Neural progenitor cell (in vitro differentiated cells): ENCODE data around the gene ACTL7A. TPM values are rescaled to one million over a fixed set of nuclear protein-coding genes. Genes with fewer than 3 reads are reported as not detected.

Experiments used
- DNase-seq: peaks from one replicate; pipeline ENCODE4 v3.0.0-alpha.2; 2016; ENCODE audit warnings: low spot score
- H2AFZ ChIP-seq: fragments of 200-600 bp; sonication (generic); replicated peaks from 2 replicates; pipeline ENCODE4 v1.6.1; 2016; ENCODE audit warnings: antibody characterized with exemption
- H3F3A ChIP-seq: fragments of 200-600 bp; sonication (generic); 2 replicates; pipeline ENCODE4 v1.6.1; 2016; ENCODE audit warnings: antibody characterized with exemption, low read depth
- H3K27ac ChIP-seq: fragments of 200-600 bp; sonication (generic); 2 replicates; pipeline ENCODE4 v1.5.1; 2016; ENCODE audit warnings: mild to moderate bottlenecking
- H3K27me3 ChIP-seq: fragments of 200-600 bp; sonication (generic); 2 replicates; pipeline ENCODE4 v1.6.1; 2016; ENCODE audit warnings: mild to moderate bottlenecking, moderate library complexity
- H3K36me3 ChIP-seq: fragments of 200-600 bp; sonication (generic); 2 replicates; pipeline ENCODE4 v1.5.1; 2016
- H3K4me1 ChIP-seq: fragments of 200-600 bp; sonication (generic); 2 replicates; pipeline ENCODE4 v1.6.1; 2016; ENCODE audit warnings: mixed run types
- H3K4me2 ChIP-seq: fragments of 200-600 bp; sonication (generic); 2 replicates; pipeline ENCODE4 v1.6.1; 2016
- H3K4me3 ChIP-seq: fragments of 200-600 bp; sonication (generic); 2 replicates; pipeline ENCODE4 v1.5.1; 2016
- H3K79me2 ChIP-seq: fragments of 200-600 bp; sonication (generic); 2 replicates; pipeline ENCODE4 v1.6.1; 2016; ENCODE audit warnings: low read depth
- H3K9ac ChIP-seq: fragments of 200-600 bp; sonication (generic); 2 replicates; pipeline ENCODE4 v1.6.1; 2016
- H3K9me3 ChIP-seq: fragments of 200-600 bp; sonication (generic); 2 replicates; pipeline ENCODE4 v1.5.1; 2016; ENCODE audit warnings: low read depth
- H4K20me1 ChIP-seq: fragments of 200-600 bp; sonication (generic); 2 replicates; pipeline ENCODE4 v1.6.1; 2016; ENCODE audit warnings: low read depth
- H3K27ac Mint-ChIP-seq: 3 replicates; pipeline ENCODE4 v1.8.0; 2021; ENCODE audit warnings: mixed read lengths
- H3K27me3 Mint-ChIP-seq: 2 replicates; pipeline ENCODE4 v1.8.0; 2022; ENCODE audit warnings: low read depth, mild to moderate bottlenecking, inconsistent platforms, moderate library complexity, mixed read lengths; ENCODE audit not compliant: insufficient read depth
- H3K36me3 Mint-ChIP-seq: 3 replicates; pipeline ENCODE4 v1.8.0; 2021; ENCODE audit warnings: mixed read lengths
- H3K4me1 Mint-ChIP-seq: 3 replicates; pipeline ENCODE4 v1.8.0; 2021; ENCODE audit warnings: mixed read lengths
- H3K4me3 Mint-ChIP-seq: 3 replicates; pipeline ENCODE4 v1.8.0; 2021; ENCODE audit warnings: mild to moderate bottlenecking, moderate library complexity, mixed read lengths
- H3K9me3 Mint-ChIP-seq: 3 replicates; pipeline ENCODE4 v1.8.0; 2020; ENCODE audit warnings: mixed read lengths
- CTCF ChIP-seq: fragments of 200-600 bp; sonication (generic); IDR thresholded peaks from 2 replicates; pipeline ENCODE4 v1.5.1; 2017; ENCODE audit warnings: antibody characterized with exemption, mild to moderate bottlenecking
- EZH2 ChIP-seq: fragments of 200-600 bp; sonication (generic); IDR thresholded peaks from 2 replicates; pipeline ENCODE4 v1.6.1; 2017; ENCODE audit warnings: antibody characterized with exemption, mild to moderate bottlenecking, moderate library complexity
- EZH2phosphoT487 ChIP-seq: fragments of 200-600 bp; sonication (generic); IDR thresholded peaks from 2 replicates; pipeline ENCODE4 v1.6.1; 2017; ENCODE audit warnings: antibody characterized with exemption
- total RNA-seq: library from RNA; depleted of rRNA; stranded (reverse); fragments of >200 nt; gene quantifications from 2 replicates; pipeline ENCODE4 v1.2.3, GENCODE V29; 2015; ENCODE audit warnings: low replicate concordance

The ACTL7A gene
- total RNA-seq, 1 donor from 2014 or later: not detected

DNA sequence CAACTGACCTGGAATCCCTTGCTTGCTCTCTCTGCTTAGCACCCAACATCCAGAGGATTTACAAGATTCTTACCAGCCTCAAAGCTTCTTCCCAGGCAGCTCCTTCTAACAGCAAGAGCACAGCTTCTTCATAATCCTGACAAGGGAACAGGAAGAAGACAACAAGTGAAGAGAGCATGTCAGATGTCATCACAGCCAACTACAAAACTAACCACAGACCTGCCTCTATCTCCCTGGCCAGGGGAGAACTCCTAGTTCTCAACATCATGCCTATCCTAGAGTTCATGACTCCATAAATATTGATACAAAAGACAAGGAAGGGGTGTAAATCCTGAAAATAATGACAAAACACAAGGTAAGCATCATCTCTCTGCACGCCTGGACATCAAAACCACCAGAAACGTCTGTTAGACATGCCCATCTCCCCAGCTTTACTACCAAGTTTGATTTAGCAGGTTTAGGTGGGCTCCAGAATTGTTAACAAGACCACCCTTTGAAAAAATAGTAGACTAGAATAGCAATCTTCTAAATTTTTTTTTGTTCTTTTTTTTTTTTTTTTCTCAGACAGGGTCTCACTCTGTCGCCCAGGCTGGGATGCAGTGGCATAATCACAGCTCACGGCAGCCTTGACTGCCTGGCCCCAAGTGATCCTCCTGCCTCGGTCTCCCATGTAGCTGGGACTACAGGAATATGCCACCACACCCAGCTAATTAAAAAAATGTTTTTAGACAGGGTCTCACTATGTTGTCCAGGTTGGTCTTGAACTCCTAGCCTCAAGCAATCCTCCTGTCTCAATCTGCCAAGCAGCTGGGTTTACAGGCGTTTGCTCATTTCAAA is 20.2 kb downstream of the ACTL7A start:
- no peak overlapping the region for H3K27ac ChIP-seq
- H3K4me3 ChIP-seq: no peak overlapping the region
- no peak overlapping the region for H3K4me3 Mint-ChIP-seq
- H3K4me1 Mint-ChIP-seq: no peaks in the 10 kb centered on the region
- TF ChIP-seq CTCF (no peak), EZH2 (no peak), EZH2phosphoT487 (no peak)
- H3K79me2 ChIP-seq: no peaks in the 10 kb centered on the region
- no peaks in the 10 kb centered on the region for H3K27me3 Mint-ChIP-seq
- peak overlapping the region; percentile 4 for H3K27ac Mint-ChIP-seq
- no peak overlapping the region for H3K4me2 ChIP-seq
- no peak for DNase-seq
- no peak overlapping the region for H3K9ac ChIP-seq
- no peak overlapping the region for H2AFZ ChIP-seq
- H3K9me3 ChIP-seq: no peaks in the 10 kb centered on the region
- peaks cover 35% of the 10 kb centered on the region for H3K36me3 Mint-ChIP-seq
- H3K36me3 ChIP-seq: peaks cover 5% of the 10 kb centered on the region
- H3K9me3 Mint-ChIP-seq: no peaks in the 10 kb centered on the region
- no peaks in the 10 kb centered on the region for H3K4me1 ChIP-seq
- H4K20me1 ChIP-seq: no peaks in the 10 kb centered on the region
- no peaks in the 10 kb centered on the region for H3F3A ChIP-seq
- H3K27me3 ChIP-seq: no peaks in the 10 kb centered on the region

DNA sequence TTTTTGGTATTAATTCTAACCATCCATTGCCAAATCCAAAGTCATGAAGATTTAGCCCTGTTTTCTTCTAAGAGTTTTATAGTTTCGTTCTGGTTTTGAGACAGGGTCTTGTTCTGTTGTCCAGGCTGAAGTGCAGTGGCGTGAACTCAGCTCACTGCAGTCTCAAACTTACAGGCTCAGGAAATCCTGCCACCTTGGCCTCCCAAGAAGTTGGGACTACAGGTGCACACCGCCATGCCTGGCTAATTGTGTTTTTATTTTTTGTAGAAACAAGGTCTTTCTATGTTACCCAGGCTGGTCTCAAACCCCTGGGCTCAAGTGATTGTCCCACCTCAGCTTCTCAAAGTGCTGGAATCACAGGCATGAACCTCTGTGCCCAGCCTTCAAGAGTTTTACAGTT is 21.0 kb downstream of the ACTL7A start:
- no peak overlapping the region for H3K9ac ChIP-seq
- no peak overlapping the region for H2AFZ ChIP-seq
- no peak overlapping the region for H3K4me2 ChIP-seq
- H3K79me2 ChIP-seq: no peaks in the 10 kb centered on the region
- H3K4me1 ChIP-seq: no peaks in the 10 kb centered on the region
- H3K27ac Mint-ChIP-seq: no peak overlapping the region
- no peak overlapping the region for H3K4me3 Mint-ChIP-seq
- H3K27me3 Mint-ChIP-seq: no peaks in the 10 kb centered on the region
- no peaks in the 10 kb centered on the region for H3K27me3 ChIP-seq
- H3K4me3 ChIP-seq: no peak overlapping the region
- no peak for TF ChIP-seq CTCF
- no peak for TF ChIP-seq EZH2
- no peak for TF ChIP-seq EZH2phosphoT487
- H3K4me1 Mint-ChIP-seq: no peaks in the 10 kb centered on the region
- peaks cover under 1% of the 10 kb centered on the region for H3K36me3 ChIP-seq
- H4K20me1 ChIP-seq: no peaks in the 10 kb centered on the region
- no peak overlapping the region for H3K27ac ChIP-seq
- peaks cover 27% of the 10 kb centered on the region for H3K36me3 Mint-ChIP-seq
- no peak for DNase-seq
- no peaks in the 10 kb centered on the region for H3K9me3 Mint-ChIP-seq
- H3F3A ChIP-seq: no peaks in the 10 kb centered on the region
- H3K9me3 ChIP-seq: no peaks in the 10 kb centered on the region

GRCh38 chr9:108884701-108885100 is 22.6 kb downstream of the ACTL7A start:
- H4K20me1 ChIP-seq: no peaks in the 10 kb centered on the region
- no peak overlapping the region for H3K27ac ChIP-seq
- peaks cover 20% of the 10 kb centered on the region for H3K36me3 Mint-ChIP-seq
- H3K4me1 ChIP-seq: no peaks in the 10 kb centered on the region
- H3K9me3 ChIP-seq: no peaks in the 10 kb centered on the region
- no peak overlapping the region for H3K27ac Mint-ChIP-seq
- DNase-seq: no peak
- no peaks in the 10 kb centered on the region for H3K79me2 ChIP-seq
- no peak overlapping the region for H2AFZ ChIP-seq
- H3K36me3 ChIP-seq: no peaks in the 10 kb centered on the region
- no peak overlapping the region for H3K9ac ChIP-seq
- no peaks in the 10 kb centered on the region for H3K27me3 Mint-ChIP-seq
- no peak for TF ChIP-seq CTCF
- no peak for TF ChIP-seq EZH2
- no peak for TF ChIP-seq EZH2phosphoT487
- H3K27me3 ChIP-seq: no peaks in the 10 kb centered on the region
- H3K4me3 Mint-ChIP-seq: no peak overlapping the region
- H3K4me1 Mint-ChIP-seq: no peaks in the 10 kb centered on the region
- H3K4me3 ChIP-seq: no peak overlapping the region
- no peak overlapping the region for H3K4me2 ChIP-seq
- no peaks in the 10 kb centered on the region for H3K9me3 Mint-ChIP-seq
- H3F3A ChIP-seq: no peaks in the 10 kb centered on the region
